NCI-H446 treated with DMSO at 0.1 percent for 48 hours (cell line): ENCODE measurements around the gene POP7.
"Not testable (repeated sequence)": the region's sequence is repeated elsewhere in the genome, so short reads cannot be mapped to it uniquely, and the experiment has no call there.

ENCODE experiments used
- DNase-seq: peaks from one replicate; lab custom pipeline; 2025; lab: John Stamatoyannopoulos, UW

POP7 gene

DNA sequence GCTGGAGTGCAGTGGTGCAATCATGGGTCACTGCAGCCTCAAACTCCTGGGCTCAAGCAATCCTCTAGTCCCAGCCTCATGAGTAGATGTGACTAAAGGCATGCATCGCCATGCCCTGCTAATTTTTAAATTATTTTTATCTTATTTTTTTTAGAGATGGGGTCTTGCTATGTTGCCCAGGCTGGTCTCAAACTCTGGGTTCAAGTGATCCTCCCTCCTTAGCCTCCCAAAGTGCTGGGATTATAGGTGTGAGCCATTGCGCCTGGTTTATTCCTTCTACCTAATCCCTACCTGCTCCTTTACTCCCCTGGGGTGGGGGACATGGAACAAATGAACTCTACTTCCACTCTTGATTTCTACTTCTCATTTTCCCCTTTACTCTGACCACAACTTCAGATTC, 18.4 kb downstream of the POP7 start:
- not testable (repeated sequence) for DNase-seq

DNA sequence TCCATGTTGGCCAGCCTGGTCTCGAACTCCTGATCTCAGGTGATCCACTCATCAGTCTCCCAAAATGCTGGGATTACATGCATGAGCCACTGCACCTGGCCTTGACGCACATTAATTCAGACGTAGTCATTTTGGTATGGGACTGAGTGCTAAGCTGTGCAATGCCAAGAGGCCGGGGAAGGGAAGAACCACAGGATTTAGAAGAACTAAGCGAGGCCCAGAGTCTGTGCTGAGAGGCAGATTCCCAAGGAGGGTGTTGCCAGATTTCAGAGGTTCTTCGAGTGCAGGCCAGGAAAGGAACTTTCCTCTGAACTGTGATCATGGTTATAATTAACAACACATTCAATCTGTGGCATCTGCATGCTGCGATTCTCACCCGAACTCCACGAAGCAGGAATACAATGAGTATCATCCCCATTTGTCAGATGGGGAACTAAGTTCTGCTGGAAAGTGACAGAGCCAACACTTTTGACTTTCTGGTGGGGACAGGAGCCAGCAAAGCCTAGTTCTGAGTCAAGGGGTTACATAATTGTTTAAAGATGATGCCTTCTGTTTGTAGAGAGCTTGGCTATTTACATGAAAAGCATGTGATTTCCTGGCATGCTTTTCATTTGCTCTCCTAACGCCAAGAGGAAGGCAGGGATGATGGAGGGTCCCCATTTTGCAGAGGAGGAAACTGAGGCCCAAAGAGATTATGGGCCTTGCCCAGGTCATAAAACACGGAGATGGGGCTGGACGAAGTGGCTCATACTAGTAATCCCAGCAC, 21.3 kb downstream of the POP7 start:
- no peak for DNase-seq

GRCh38 chr7:100728196-100728595, 22.3 kb downstream of the POP7 start:
- no peak for DNase-seq

DNA sequence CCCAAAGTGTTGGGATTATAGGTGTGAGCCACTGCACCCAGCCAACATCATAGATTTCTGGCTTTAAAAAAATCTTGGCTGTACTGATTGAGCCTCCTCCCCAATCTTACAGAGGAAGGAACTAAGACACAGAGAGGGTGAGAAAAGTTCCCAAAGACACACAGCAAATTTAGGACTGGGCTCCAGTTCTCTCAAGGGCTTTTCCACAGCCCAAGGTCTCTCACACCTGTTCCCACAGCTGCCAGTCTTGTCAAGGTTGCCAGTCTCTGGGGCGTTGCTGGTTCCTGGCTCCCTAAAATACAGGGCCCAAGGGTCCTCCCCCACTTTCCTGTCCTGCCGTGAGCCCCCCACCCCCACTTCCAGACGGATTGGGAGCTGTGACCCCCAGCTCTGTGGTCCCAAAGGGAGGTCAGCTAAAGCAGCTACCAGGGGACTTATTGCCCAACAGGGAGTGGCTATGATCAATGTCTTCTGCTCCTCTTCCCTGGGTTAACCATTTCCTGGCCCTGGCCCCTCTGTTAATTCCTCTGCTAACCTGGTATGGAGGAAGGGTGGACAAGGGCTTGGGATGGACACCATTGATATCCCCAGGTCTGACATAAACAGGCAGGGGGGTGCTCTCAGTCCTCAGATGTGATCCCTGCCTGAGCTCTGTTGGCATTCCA, 24.3 kb downstream of the POP7 start:
- DNase-seq = no peak

- no peak for DNase-seq
Measured at GRCh38 chr7:100731937-100732636, 26.2 kb downstream of the POP7 start.

DNA sequence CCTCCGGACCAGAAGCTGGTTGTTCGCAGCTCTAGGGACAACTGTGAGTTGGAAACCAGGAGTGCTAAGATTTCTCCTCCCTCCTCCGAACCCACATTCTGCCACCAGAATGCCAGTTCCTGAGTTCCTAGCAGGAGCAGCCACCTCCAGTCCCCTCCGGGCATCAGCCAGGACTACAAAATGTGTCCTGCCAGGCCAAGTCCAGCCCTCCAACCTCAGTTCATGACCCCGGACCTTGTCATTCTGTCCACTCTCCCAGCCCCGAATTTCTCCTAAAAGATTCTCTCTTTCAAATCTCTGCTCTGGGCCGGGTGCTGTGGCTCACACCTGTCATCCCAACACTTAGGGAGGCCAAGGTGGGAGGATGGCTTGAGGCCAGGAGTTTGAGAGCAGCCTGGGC, 29.8 kb downstream of the POP7 start:
- no peak for DNase-seq

- DNase-seq = no peak
Measured at GRCh38 chr7:100736671-100737070, 30.8 kb downstream of the POP7 start.

DNA sequence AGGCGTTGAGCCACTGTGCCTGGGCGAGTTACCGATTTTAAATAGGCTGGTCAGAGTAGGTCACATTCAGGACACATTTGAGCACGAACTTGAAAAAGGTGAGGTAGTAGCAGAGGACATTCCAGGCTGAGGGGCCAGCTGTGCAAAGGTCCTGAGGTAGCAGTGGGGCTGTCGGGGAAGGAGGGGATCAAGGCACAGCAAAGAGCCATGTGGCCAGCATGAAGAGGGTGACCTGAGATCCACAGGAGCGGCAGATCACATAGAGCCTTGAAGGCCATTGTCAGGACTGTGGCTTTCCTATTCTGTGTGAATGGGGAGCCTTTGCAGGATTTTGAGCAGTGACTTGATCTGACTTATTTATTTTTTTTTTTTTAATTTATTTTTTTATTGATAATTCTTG, 34.0 kb downstream of the POP7 start:
- DNase-seq = no peak

DNA sequence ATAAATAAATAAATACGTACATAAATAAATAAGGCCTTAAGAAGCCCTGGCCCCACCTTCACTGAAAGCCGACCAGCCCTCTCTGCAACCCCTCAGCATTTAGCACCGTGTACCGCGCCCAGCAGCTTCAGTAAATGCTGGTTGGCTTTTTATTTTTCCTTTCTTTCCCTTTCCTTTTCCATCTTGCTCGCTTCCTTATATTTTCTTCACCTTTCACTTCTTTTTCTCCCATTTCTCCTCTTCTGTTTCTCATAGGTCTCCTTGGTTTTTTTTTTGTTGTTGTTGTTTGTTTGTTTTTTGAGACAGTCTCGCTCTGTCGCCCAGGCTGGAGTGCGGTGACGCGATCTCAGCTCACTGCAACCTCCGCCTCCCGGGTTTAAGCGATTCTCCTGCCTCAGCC, 38.7 kb downstream of the POP7 start:
- no peak for DNase-seq

GRCh38 chr7:100745184-100745583, 39.3 kb downstream of the POP7 start:
- DNase-seq = no peak

- DNase-seq = no peak
Measured at GRCh38 chr7:100752994-100753393, 47.1 kb downstream of the POP7 start.

- DNase-seq = no peak
Measured at GRCh38 chr7:100753750-100754149, 47.8 kb downstream of the POP7 start.
